HL-60 (cell line): Measurements from ENCODE around the gene ADAMTS4.

ENCODE experiments used
- CTCF ChIP-seq: IDR thresholded peaks from one replicate; pipeline ENCODE4 v1.5.1; 2011; ENCODE audit warnings: low read length, control low read depth, inconsistent platforms; ENCODE audit not compliant: insufficient read depth
- POLR2AphosphoS5 ChIP-seq: IDR thresholded peaks from 2 replicates; pipeline ENCODE4 v1.6.1; 2012; ENCODE audit warnings: low read depth

GRCh38 chr1:161198897-161199431, at the start of gene ADAMTS4:
- TF ChIP-seq CTCF (no peak), POLR2AphosphoS5 (no peak)
